ENCODE data around the gene KCNMB1. TPM values are rescaled to one million over a fixed set of nuclear protein-coding genes. Genes with fewer than 3 reads are reported as not detected.

The KCNMB1 gene
- total RNA-seq = not detected in 2 replicates

GRCh38 chr5:170388818-170389549 lies at the start of gene KCNMB1:
KCNMB1 (minus strand) TSS chr5:170389367; CDS start chr5:170385447, 3,920 bp downstream.

Other genes starting within 250 kb of the KCNMB1 start
- not detected in 2 replicates for gene C5orf58, start 156.4 kb downstream of the KCNMB1 start, total RNA-seq
- not detected in 2 replicates for gene LCP2, start 91.6 kb downstream of the KCNMB1 start, total RNA-seq
- not detected in 2 replicates for gene KCNIP1, start 114.7 kb upstream of the KCNMB1 start, total RNA-seq

All from bronchus fibroblast of lung (primary cell).